Spleen (tissue), 11 donors: ENCODE results near the gene RUBCNL. TPM values are rescaled to one million over a fixed set of nuclear protein-coding genes. Genes with fewer than 3 reads are reported as not detected.

ENCODE experiments used
- DNase-seq: peaks from one replicate; pipeline ENCODE4 v3.0.0-alpha.2; 2020
- H3K27ac ChIP-seq, 8 donors: fragments of 200-600 bp; sonication (generic) in 7 of 8; 1 replicate in 4 of 8; 2 replicates in 4 of 8; pipeline versions ENCODE4 v1.5.0 to v1.8.0; 2016 to 2021; ENCODE audit warnings: inconsistent platforms in 4 of 8, mild to moderate bottlenecking in 4 of 8, moderate library complexity in 1 of 8
- H3K27me3 ChIP-seq, 7 donors: fragments of 200-600 bp; sonication (generic) in 6 of 7; replicated peaks in 1 of 7; 1 replicate in 4 of 7; 2 replicates in 3 of 7; pipeline versions ENCODE4 v1.5.0 to v1.8.0; 2016 to 2021; ENCODE audit warnings: inconsistent platforms in 3 of 7, mild to moderate bottlenecking in 1 of 7
- H3K36me3 ChIP-seq, 6 donors: fragments of 200-600 bp; sonication (generic) in 5 of 6; 1 replicate in 4 of 6; 2 replicates in 2 of 6; pipeline versions ENCODE4 v1.5.0 to v1.8.0; 2016 to 2021; ENCODE audit warnings: inconsistent platforms in 2 of 6
- H3K4me1 ChIP-seq, 6 donors: fragments of 200-600 bp; sonication (generic) in 5 of 6; 1 replicate in 3 of 6; 2 replicates in 3 of 6; pipeline versions ENCODE4 v1.5.0 to v1.8.0; 2016 to 2021; ENCODE audit warnings: inconsistent platforms in 3 of 6
- H3K4me3 ChIP-seq, 8 donors: fragments of 200-600 bp; sonication (generic) in 7 of 8; 1 replicate in 4 of 8; 2 replicates in 4 of 8; pipeline versions ENCODE4 v1.5.0 to v1.8.0; 2016 to 2021; ENCODE audit warnings: inconsistent platforms in 4 of 8, mild to moderate bottlenecking in 4 of 8, moderate library complexity in 2 of 8
- H3K9me3 ChIP-seq, 8 donors: fragments of 200-600 bp; sonication (generic) in 7 of 8; 1 replicate in 4 of 8; 2 replicates in 4 of 8; pipeline versions ENCODE4 v1.5.0 to v1.8.0; 2016 to 2021; ENCODE audit warnings: inconsistent platforms in 4 of 8
- CTCF ChIP-seq, 11 experiments: fragments of 200-600 bp in 7 of 11; fragments of 450-650 bp in 4 of 11; sonication (generic) in 4 of 11; IDR thresholded peaks in 8 of 11; conservative IDR thresholded peaks in 3 of 11; 1 replicate in 7 of 11; 2 replicates in 4 of 11; pipeline versions ENCODE4 v1.4.0 to v1.8.0; 2016 to 2021; ENCODE audit warnings: antibody characterized with exemption in 11 of 11, inconsistent platforms in 4 of 11, mild to moderate bottlenecking in 1 of 11
- POLR2A ChIP-seq, 3 donors: fragments of 450-650 bp; IDR thresholded peaks; one replicate each; pipeline ENCODE4 v1.5.1; 2017; ENCODE audit warnings: antibody characterized with exemption in 3 of 3, mild to moderate bottlenecking in 1 of 3
- POLR2AphosphoS5 ChIP-seq, 3 donors: sonication (generic); formaldehyde crosslinking; IDR thresholded peaks; one replicate each; pipeline ENCODE4 v1.5.1; 2017; ENCODE audit warnings: antibody characterized with exemption in 3 of 3
- WGBS, 5 donors: extraction: QIAGEN DNeasy Blood & Tissue Kit in 3 of 5; methylation state at CpG; one replicate each; pipeline versions ENCODE4 v1.1.5 to v1.1.7; 2013 to 2018; 5-methylcytosine and 5-hydroxymethylcytosine counted together
- intact Hi-C: fragments of 100-400 bp; cut with DNase I; formaldehyde crosslinking; loops from one replicate; pipeline ENCODE4 v1.15.0; 2023; ENCODE audit warnings: low total_unique reads
- polyA plus RNA-seq, 3 donors: library from polyadenylated mRNA; stranded (reverse); fragments of 200-250 nt; gene quantifications; one replicate each; pipeline ENCODE4 v1.2.1, GENCODE V29; 2013
- total RNA-seq, 7 donors: library from RNA; depleted of rRNA in 3 of 7; stranded (reverse); fragments of >200 nt in 3 of 7; fragmentation: NEBNext Ultra II Directional in 4 of 7; extraction: Animal tissue kit (Norgen Biotek cat#: 25700) in 4 of 7; gene quantifications; one replicate each; pipeline versions ENCODE4 v1.1.0 to v1.2.1, GENCODE V29; 2016 to 2021
- donor health status: healthy with polysubstance abuse.
- donor health status: DM: no; HTN: no; CAD: no; lungs with moderate emphysema.
- donor health status: DM: no; HTN: no; CAD: no.
- donor health status: Bipolar disorder and iron deficiency.
- donor health status: healthy.
- donor health status: DM: no; HTN: no; CAD: no.
- donor health status: DM: yes; HTN: yes; CAD: no.

The RUBCNL gene
- total and polyA plus RNA-seq, 10 donors: 28.9 to 77.2 (median 48.4) TPM

- H3K36me3 ChIP-seq: no peaks in the 10 kb centered on the region
- H3K4me3 ChIP-seq: no peak overlapping the region
- peaks cover 0 to 22% (median 17%) of the 10 kb centered on the region in 8 donors for H3K9me3 ChIP-seq
- H3K4me1 ChIP-seq: peaks cover 0 to 16% (median 7%) of the 10 kb centered on the region in 6 donors
- no peak for DNase-seq
- intact Hi-C loops: no loop called here
- WGBS, 5 donors: 91 to 95% (median 93%) methylated on average over 3 of the region's 3 CpGs
- no peaks in the 10 kb centered on the region for H3K27me3 ChIP-seq
- TF ChIP-seq POLR2A (IDR thresholded peaks at IDR 0.05): no peak
- TF ChIP-seq POLR2AphosphoS5 (IDR thresholded peaks at IDR 0.05): no peak
- TF ChIP-seq CTCF (IDR thresholded peaks at IDR 0.05 in 8 of 11, conservative IDR thresholded peaks at IDR 0.05 in 3 of 11): no peak
- H3K27ac ChIP-seq: peak overlapping the region in 3 of 8 donors; percentile 56 to 73 (median 63)
These were observed 82.5 kb downstream of the RUBCNL start for GRCh38 chr13:46304546-46304945.

- 24 to 42% (median 34%) methylated on average over 7 of the region's 7 CpGs for WGBS, 5 donors
- no peak for DNase-seq
- intact Hi-C loops: no loop called here
- peaks cover 0 to 16% (median 7%) of the 10 kb centered on the region in 6 donors for H3K4me1 ChIP-seq
- no peak overlapping the region for H3K4me3 ChIP-seq
- no peaks in the 10 kb centered on the region for H3K36me3 ChIP-seq
- H3K9me3 ChIP-seq: peaks cover 0 to 23% (median 14%) of the 10 kb centered on the region in 8 donors
- peak overlapping the region in 5 of 8 donors; percentile 8 to 73 (median 56) for H3K27ac ChIP-seq
- TF ChIP-seq CTCF (IDR thresholded peaks at IDR 0.05 in 8 of 11, conservative IDR thresholded peaks at IDR 0.05 in 3 of 11) (no peak), POLR2AphosphoS5 (IDR thresholded peaks at IDR 0.05) (no peak)
- no peaks in the 10 kb centered on the region for H3K27me3 ChIP-seq
These were observed 83.2 kb downstream of the RUBCNL start for GRCh38 chr13:46303742-46304385.

GRCh38 chr13:46297361-46297811 is 89.7 kb downstream of the RUBCNL start:
- H3K27ac ChIP-seq: peak overlapping the region in 7 of 8 donors; percentile 67 to 89 (median 83)
- intact Hi-C loops: no loop called here
- no peaks in the 10 kb centered on the region for H3K27me3 ChIP-seq
- no peak overlapping the region for H3K4me3 ChIP-seq
- no peak for DNase-seq
- H3K9me3 ChIP-seq: peaks cover 0 to 17% (median 10%) of the 10 kb centered on the region in 8 donors
- TF ChIP-seq CTCF (IDR thresholded peaks at IDR 0.05 in 8 of 11, conservative IDR thresholded peaks at IDR 0.05 in 3 of 11): no peak
- no peak for TF ChIP-seq POLR2A (IDR thresholded peaks at IDR 0.05)
- no peak for TF ChIP-seq POLR2AphosphoS5 (IDR thresholded peaks at IDR 0.05)
- WGBS, 5 donors: 16 to 26% (median 22%) methylated on average over 3 of the region's 3 CpGs
- peaks cover 24 to 52% (median 39%) of the 10 kb centered on the region in 6 donors for H3K4me1 ChIP-seq
- H3K36me3 ChIP-seq: no peaks in the 10 kb centered on the region

- no peak overlapping the region for H3K4me3 ChIP-seq
- no peak for DNase-seq
- TF ChIP-seq CTCF (IDR thresholded peaks at IDR 0.05 in 8 of 11, conservative IDR thresholded peaks at IDR 0.05 in 3 of 11): no peak
- no peak for TF ChIP-seq POLR2AphosphoS5 (IDR thresholded peaks at IDR 0.05)
- no peak for TF ChIP-seq POLR2A (IDR thresholded peaks at IDR 0.05)
- H3K4me1 ChIP-seq: peaks cover 24 to 52% (median 39%) of the 10 kb centered on the region in 6 donors
- H3K27me3 ChIP-seq: no peaks in the 10 kb centered on the region
- H3K9me3 ChIP-seq: peaks cover 0 to 14% (median 5%) of the 10 kb centered on the region in 8 donors
- intact Hi-C loops: no loop called here
- H3K27ac ChIP-seq: peak overlapping the region in 7 of 8 donors; percentile 67 to 89 (median 83)
- WGBS, 5 donors: 35 to 60% (median 46%) methylated on average over 3 of the region's 3 CpGs
- no peaks in the 10 kb centered on the region for H3K36me3 ChIP-seq
These were observed 90.1 kb downstream of the RUBCNL start for GRCh38 chr13:46296921-46297320.
